ENCODE data around the gene FBXO17. TPM values are rescaled to one million over a fixed set of nuclear protein-coding genes. Genes with fewer than 3 reads are reported as not detected.

FBXO17 gene
- total and polyA plus RNA-seq, 12 donors: 4.1 to 18.7 (median 9.4) TPM

GRCh38 chr19:39008137-39008536 lies 32.6 kb upstream of the FBXO17 start:
- intact Hi-C loops (cut with DNase I): no loop called here

DNA sequence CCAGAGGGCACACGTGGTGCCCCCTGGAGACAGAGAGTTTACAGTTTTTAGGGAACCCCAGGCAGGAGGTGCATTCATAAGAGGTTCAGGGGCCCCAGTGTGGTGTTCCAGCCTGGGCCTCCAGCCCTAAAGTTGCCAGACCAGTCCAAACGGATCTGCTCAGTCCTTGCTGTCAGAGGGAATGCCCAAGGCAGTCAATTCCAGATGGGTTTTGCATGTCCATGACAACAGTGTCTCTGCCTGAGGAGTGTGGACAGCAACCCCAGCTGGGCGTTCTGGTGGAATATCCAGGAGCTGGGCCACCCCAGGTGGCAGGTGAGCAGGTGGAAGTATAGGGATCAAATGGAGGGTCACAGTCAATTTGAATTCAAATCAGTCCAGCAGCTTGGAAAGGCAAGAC lies 31.6 kb upstream of the FBXO17 start:
- Histone ChIP-seq H3K4me1 (replicated peaks in 1 of 2) (no peaks in the 10 kb centered on the region), H3K36me3 (replicated peaks in 1 of 2) (no peaks in the 10 kb centered on the region), H3K9me3 (replicated peaks in 1 of 3) (no peaks in the 10 kb centered on the region), H3K4me3 (no peak overlapping the region), H3K27ac (no peak overlapping the region), H3K27me3 (no peaks in the 10 kb centered on the region)
- DNase-seq: no peak
- WGBS, 4 donors: 39 to 64% (median 48%) methylated on average over 3 of the region's 3 CpGs
- TF ChIP-seq CTCF (IDR thresholded peaks at IDR 0.05) (no peak), POLR2A (IDR thresholded peaks at IDR 0.05) (no peak)
- intact Hi-C loops (cut with DNase I): no loop called here

More at GRCh38 chr19:39008137-39008536, 32.6 kb upstream of the FBXO17 start:
- no peak overlapping the region for H3K4me3 ChIP-seq
- H3K4me1 ChIP-seq (replicated peaks in 1 of 2): no peaks in the 10 kb centered on the region
- no peaks in the 10 kb centered on the region for H3K36me3 ChIP-seq (replicated peaks in 1 of 2)
- WGBS, 4 donors: 87 to 95% (median 93%) methylated on average over 6 of the region's 6 CpGs
- H3K9me3 ChIP-seq (replicated peaks in 1 of 3): no peaks in the 10 kb centered on the region
- no peak for TF ChIP-seq POLR2A (IDR thresholded peaks at IDR 0.05)
- TF ChIP-seq CTCF (IDR thresholded peaks at IDR 0.05): no peak
- no peak for DNase-seq
- no peak overlapping the region for H3K27ac ChIP-seq
- H3K27me3 ChIP-seq: no peaks in the 10 kb centered on the region

- TF ChIP-seq CTCF (IDR thresholded peaks at IDR 0.05) (no peak), POLR2A (IDR thresholded peaks at IDR 0.05) (no peak)
- H3K36me3 ChIP-seq (replicated peaks in 1 of 2): no peaks in the 10 kb centered on the region
- WGBS, 4 donors: 69 to 83% (median 77%) methylated on average over 8 to 9 of the region's 9 CpGs
- no peak for DNase-seq
- H3K4me3 ChIP-seq: no peak overlapping the region
- H3K4me1 ChIP-seq (replicated peaks in 1 of 2): no peaks in the 10 kb centered on the region
- H3K27me3 ChIP-seq: no peaks in the 10 kb centered on the region
- H3K27ac ChIP-seq: no peak overlapping the region
- intact Hi-C loops (cut with DNase I): no loop called here
- no peaks in the 10 kb centered on the region for H3K9me3 ChIP-seq (replicated peaks in 1 of 3)
These were observed 28.9 kb upstream of the FBXO17 start for GRCh38 chr19:39004403-39004802.

GRCh38 chr19:39003796-39004195 lies 28.3 kb upstream of the FBXO17 start:
- H3K4me3 ChIP-seq: no peak overlapping the region
- H3K27me3 ChIP-seq: no peaks in the 10 kb centered on the region
- intact Hi-C loops (cut with DNase I): no loop called here
- WGBS, 4 donors: 84 to 90% (median 88%) methylated on average over 4 of the region's 4 CpGs
- H3K27ac ChIP-seq: no peak overlapping the region
- no peak for TF ChIP-seq CTCF (IDR thresholded peaks at IDR 0.05)
- no peak for TF ChIP-seq POLR2A (IDR thresholded peaks at IDR 0.05)
- no peaks in the 10 kb centered on the region for H3K36me3 ChIP-seq (replicated peaks in 1 of 2)
- no peaks in the 10 kb centered on the region for H3K9me3 ChIP-seq (replicated peaks in 1 of 3)
- H3K4me1 ChIP-seq (replicated peaks in 1 of 2): no peaks in the 10 kb centered on the region
- DNase-seq: no peak

Measured in adrenal gland (tissue), 12 donors.